ENCODE results near the gene CTIF.

The CTIF gene

DNA sequence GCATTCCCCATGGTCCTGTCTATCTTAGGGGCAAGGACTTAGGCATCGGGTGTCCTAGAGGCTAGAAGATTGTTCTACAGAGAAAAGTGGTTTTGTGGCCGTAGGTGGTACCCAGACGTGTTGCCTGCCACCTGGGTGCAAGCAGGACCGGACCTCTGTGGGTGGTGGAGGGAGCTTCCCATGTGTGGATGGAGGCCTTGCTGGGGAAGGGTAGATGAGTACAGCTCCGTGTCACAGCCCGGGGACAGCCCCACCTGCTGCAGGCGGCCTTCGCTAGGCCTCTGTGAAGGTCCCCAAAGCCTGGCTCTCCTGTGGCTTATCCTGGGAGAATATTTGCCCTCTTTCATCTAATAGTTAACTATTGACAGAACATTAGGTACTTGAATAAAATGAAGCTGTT is 25.3 kb downstream of the CTIF start:
- no peaks in the 10 kb centered on the region for H3K27me3 ChIP-seq (replicated peaks; ENCODE audit: insufficient read depth, low read length)
- H3K9me2 ChIP-seq (replicated peaks; ENCODE audit: insufficient read depth, low read length): no peaks in the 10 kb centered on the region
- H3K9ac ChIP-seq (ENCODE audit: low read length): no peak overlapping the region
- H4K20me1 ChIP-seq (ENCODE audit: insufficient read depth, low read length): no peaks in the 10 kb centered on the region
- TF ChIP-seq EZH2 (optimal IDR thresholded peaks at IDR 0.05; ENCODE audit: low read depth, low read length) (no peak), EZH2phosphoT487 (IDR thresholded peaks at IDR 0.05; ENCODE audit: low read length) (no peak), CTCF (IDR thresholded peaks at IDR 0.05; ENCODE audit: low read length) (no peak)
- H3K79me2 ChIP-seq (ENCODE audit: low read length): no peaks in the 10 kb centered on the region
- H3K9me3 ChIP-seq (replicated peaks; ENCODE audit: insufficient read depth, low read length): no peaks in the 10 kb centered on the region
- H3F3A ChIP-seq (ENCODE audit: insufficient read depth, low read length): no peaks in the 10 kb centered on the region
- no peak for DNase-seq
- no peak overlapping the region for H2AFZ ChIP-seq (ENCODE audit: low read length)
- no peaks in the 10 kb centered on the region for H3K36me3 ChIP-seq (replicated peaks; ENCODE audit: insufficient read depth, low read length)
- no peaks in the 10 kb centered on the region for H3K4me1 ChIP-seq (ENCODE audit: low read length)
- H3K4me2 ChIP-seq (ENCODE audit: low read depth, low read length): no peak overlapping the region
- no peak overlapping the region for H3K27ac ChIP-seq (ENCODE audit: low read length)
- H3K4me3 ChIP-seq (ENCODE audit: low read length): no peak overlapping the region

- no peak for TF ChIP-seq EZH2phosphoT487 (IDR thresholded peaks at IDR 0.05; ENCODE audit: low read length)
- no peak for TF ChIP-seq EZH2 (optimal IDR thresholded peaks at IDR 0.05; ENCODE audit: low read depth, low read length)
- TF ChIP-seq CTCF (IDR thresholded peaks at IDR 0.05; ENCODE audit: low read length): no peak
- Histone ChIP-seq H3K9me2 (replicated peaks; ENCODE audit: insufficient read depth, low read length) (no peaks in the 10 kb centered on the region), H3K9ac (ENCODE audit: low read length) (no peak overlapping the region), H3K9me3 (replicated peaks; ENCODE audit: insufficient read depth, low read length) (no peaks in the 10 kb centered on the region), H3F3A (ENCODE audit: insufficient read depth, low read length) (no peaks in the 10 kb centered on the region), H2AFZ (ENCODE audit: low read length) (no peak overlapping the region), H3K27me3 (replicated peaks; ENCODE audit: insufficient read depth, low read length) (no peaks in the 10 kb centered on the region), H3K79me2 (ENCODE audit: low read length) (no peaks in the 10 kb centered on the region), H3K27ac (ENCODE audit: low read length) (no peak overlapping the region), H3K4me3 (ENCODE audit: low read length) (no peak overlapping the region), H3K4me2 (ENCODE audit: low read depth, low read length) (no peak overlapping the region), H4K20me1 (ENCODE audit: insufficient read depth, low read length) (no peaks in the 10 kb centered on the region), H3K4me1 (ENCODE audit: low read length) (no peaks in the 10 kb centered on the region), H3K36me3 (replicated peaks; ENCODE audit: insufficient read depth, low read length) (no peaks in the 10 kb centered on the region)
- DNase-seq: no peak
Observed at GRCh38 chr18:48565105-48565504, 26.3 kb downstream of the CTIF start.

- Histone ChIP-seq H3K4me1 (ENCODE audit: low read length) (no peaks in the 10 kb centered on the region), H3K36me3 (replicated peaks; ENCODE audit: insufficient read depth, low read length) (no peaks in the 10 kb centered on the region), H3K9me3 (replicated peaks; ENCODE audit: insufficient read depth, low read length) (no peaks in the 10 kb centered on the region), H3F3A (ENCODE audit: insufficient read depth, low read length) (no peaks in the 10 kb centered on the region), H3K4me2 (ENCODE audit: low read depth, low read length) (no peak overlapping the region), H3K27me3 (replicated peaks; ENCODE audit: insufficient read depth, low read length) (no peaks in the 10 kb centered on the region), H3K27ac (ENCODE audit: low read length) (no peak overlapping the region), H2AFZ (ENCODE audit: low read length) (no peak overlapping the region), H3K9ac (ENCODE audit: low read length) (no peak overlapping the region), H3K9me2 (replicated peaks; ENCODE audit: insufficient read depth, low read length) (no peaks in the 10 kb centered on the region), H3K4me3 (ENCODE audit: low read length) (no peak overlapping the region), H4K20me1 (ENCODE audit: insufficient read depth, low read length) (no peaks in the 10 kb centered on the region), H3K79me2 (ENCODE audit: low read length) (no peaks in the 10 kb centered on the region)
- TF ChIP-seq EZH2 (optimal IDR thresholded peaks at IDR 0.05; ENCODE audit: low read depth, low read length): no peak
- no peak for TF ChIP-seq EZH2phosphoT487 (IDR thresholded peaks at IDR 0.05; ENCODE audit: low read length)
- DNase-seq: no peak
Observed at GRCh38 chr18:48566589-48566988, 27.8 kb downstream of the CTIF start.

DNA sequence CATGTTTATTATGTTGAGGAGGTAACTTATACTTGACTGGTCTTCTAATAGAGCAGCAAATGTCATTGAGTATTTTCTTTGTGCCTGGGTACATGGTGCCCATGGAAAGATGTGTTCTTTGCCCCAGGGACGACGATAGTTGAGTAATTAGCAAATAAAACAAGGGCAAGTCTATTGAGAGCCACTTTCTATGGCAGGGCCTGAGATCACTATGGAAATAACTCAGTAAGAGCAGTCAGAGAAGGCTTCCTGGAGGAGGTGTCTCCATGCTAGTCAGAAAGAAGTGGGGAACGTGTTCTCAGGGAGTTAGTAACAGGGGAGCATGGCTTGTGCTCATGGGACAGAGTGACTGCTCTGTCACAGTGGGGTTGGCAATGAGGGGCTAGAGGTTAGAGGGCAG is 28.6 kb downstream of the CTIF start:
- Histone ChIP-seq H3K27ac (ENCODE audit: low read length) (no peak overlapping the region), H3K4me3 (ENCODE audit: low read length) (no peak overlapping the region), H3F3A (ENCODE audit: insufficient read depth, low read length) (no peaks in the 10 kb centered on the region), H3K9me3 (replicated peaks; ENCODE audit: insufficient read depth, low read length) (no peaks in the 10 kb centered on the region), H3K9ac (ENCODE audit: low read length) (no peak overlapping the region), H3K79me2 (ENCODE audit: low read length) (no peaks in the 10 kb centered on the region), H3K4me1 (ENCODE audit: low read length) (no peaks in the 10 kb centered on the region), H3K36me3 (replicated peaks; ENCODE audit: insufficient read depth, low read length) (no peaks in the 10 kb centered on the region), H3K27me3 (replicated peaks; ENCODE audit: insufficient read depth, low read length) (no peaks in the 10 kb centered on the region), H4K20me1 (ENCODE audit: insufficient read depth, low read length) (no peaks in the 10 kb centered on the region), H2AFZ (ENCODE audit: low read length) (no peak overlapping the region), H3K4me2 (ENCODE audit: low read depth, low read length) (no peak overlapping the region), H3K9me2 (replicated peaks; ENCODE audit: insufficient read depth, low read length) (no peaks in the 10 kb centered on the region)
- no peak for DNase-seq
- TF ChIP-seq EZH2phosphoT487 (IDR thresholded peaks at IDR 0.05; ENCODE audit: low read length) (no peak), EZH2 (optimal IDR thresholded peaks at IDR 0.05; ENCODE audit: low read depth, low read length) (no peak), CTCF (IDR thresholded peaks at IDR 0.05; ENCODE audit: low read length) (no peak)

All from MM.1S (cell line).